Measurements from ENCODE around the gene MLKL.
A peak's percentile ranks its signal among the peaks of the same experiment; 100 is the strongest.

The MLKL gene

DNA sequence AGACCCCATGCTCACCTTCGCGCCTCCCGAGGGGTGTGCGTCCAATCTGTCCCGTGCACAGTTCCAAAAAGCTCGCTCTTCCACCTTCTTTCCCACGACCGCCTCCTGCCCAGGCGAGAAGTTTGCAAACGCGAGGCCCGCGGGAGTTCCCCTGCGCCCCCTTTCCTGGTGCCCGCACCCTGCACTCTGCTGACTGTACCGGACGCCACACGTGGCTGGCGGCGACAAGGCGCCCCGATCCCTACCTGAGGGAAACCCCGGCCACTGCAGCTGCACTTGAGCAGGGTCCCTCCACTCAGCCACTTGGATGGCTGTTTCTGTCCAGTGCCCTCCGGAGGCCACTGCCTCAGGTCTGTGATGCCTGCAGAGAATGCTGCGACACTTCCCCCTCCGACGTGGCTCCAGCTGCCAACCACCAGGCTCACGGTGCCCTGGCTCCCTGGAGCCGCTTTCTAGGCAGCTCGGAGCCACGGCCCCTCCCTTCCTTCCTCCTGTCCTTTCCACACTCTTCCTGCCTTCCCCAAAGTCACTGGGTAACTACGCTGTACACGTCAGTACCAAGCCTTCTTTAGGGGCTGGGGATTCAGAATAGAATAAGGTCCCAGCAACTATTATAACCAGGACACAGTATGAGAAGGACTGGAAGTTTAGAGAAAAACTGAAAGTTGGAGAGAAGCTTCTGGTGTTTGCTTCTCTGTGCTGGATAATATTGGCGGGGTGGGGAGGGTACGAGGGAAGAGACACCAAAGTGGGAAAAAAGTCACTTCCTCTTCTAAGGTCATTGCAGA is at the start of gene MLKL:
Gene MLKL, minus strand, starts transcription at position 425 of the 788 bp plus-strand sequence. CDS start 5,105 bp downstream, outside the sequence.
- Mint-ChIP-seq H3K27me3 (no peaks in the 10 kb centered on the region), H3K27ac (peak within 1 kb of the TSS; percentile 99 to 100), H3K4me3 (peak within 1 kb of the TSS; percentile 97), H3K4me1 (peaks cover 77% of the 10 kb centered on the region), H3K9me3 (no peaks in the 10 kb centered on the region)
- peak; percentile 86 for ATAC-seq
- DNase-seq, result peak; percentile 57 to 71

GRCh38 chr16:74749291-74750055 is 48.8 kb upstream of the MLKL start:
- H3K4me3 Mint-ChIP-seq, result no peak overlapping the region
- ATAC-seq (no peak), DNase-seq (no peak)
- H3K27me3 Mint-ChIP-seq, result no peaks in the 10 kb centered on the region
- no peaks in the 10 kb centered on the region for H3K4me1 Mint-ChIP-seq
- no peaks in the 10 kb centered on the region for H3K9me3 Mint-ChIP-seq
- H3K27ac Mint-ChIP-seq, result no peak overlapping the region

GRCh38 chr16:74748616-74749026 is 48.0 kb upstream of the MLKL start:
- Mint-ChIP-seq H3K4me3 (no peak overlapping the region), H3K27ac (no peak overlapping the region), H3K9me3 (no peaks in the 10 kb centered on the region), H3K27me3 (no peaks in the 10 kb centered on the region), H3K4me1 (no peaks in the 10 kb centered on the region)
- ATAC-seq, result no peak
- no peak for DNase-seq

DNA sequence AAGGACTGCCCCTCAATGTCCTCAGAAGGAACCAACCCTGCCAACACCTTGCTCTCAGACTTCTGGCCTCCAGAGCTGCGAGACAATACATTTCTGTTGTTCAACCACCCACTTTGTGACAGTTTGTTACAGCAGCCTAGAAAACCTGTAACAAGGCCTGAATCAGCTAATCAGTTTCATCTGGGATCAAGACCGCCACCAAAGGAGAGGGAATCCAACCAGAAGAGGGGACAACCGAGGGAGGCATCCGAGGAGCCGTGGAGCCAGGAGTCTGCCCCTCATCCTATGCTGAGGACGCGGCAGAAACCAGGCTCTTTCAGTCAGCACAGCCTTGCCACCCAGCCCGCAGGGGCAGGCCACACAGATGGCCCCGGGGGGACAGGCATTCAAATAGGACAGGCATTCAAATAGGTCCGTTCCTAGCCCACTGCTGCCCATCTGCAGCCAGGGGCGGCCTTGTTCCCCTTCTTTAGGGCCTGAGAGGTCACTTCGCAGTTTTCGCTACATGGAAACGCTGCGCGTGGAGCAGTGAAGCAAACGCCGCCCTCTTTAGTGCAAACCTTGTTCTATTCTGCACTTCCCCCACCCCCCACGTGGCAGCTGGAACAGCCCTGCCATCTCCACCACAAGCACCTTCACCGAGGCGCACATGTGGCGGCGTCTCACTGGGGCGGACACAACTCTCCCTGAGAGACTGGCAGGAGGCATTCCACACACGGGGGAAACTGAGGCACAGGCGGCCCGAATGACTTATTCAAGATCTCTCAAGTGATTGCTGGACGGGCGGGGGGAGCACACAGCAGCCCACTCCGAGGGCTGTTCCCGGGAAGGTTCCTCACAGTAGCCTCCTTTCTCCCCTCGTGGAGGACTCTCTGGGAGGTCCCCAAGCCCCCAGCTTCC is 47.3 kb upstream of the MLKL start:
- no peaks in the 10 kb centered on the region for H3K9me3 Mint-ChIP-seq
- H3K4me3 Mint-ChIP-seq, result no peak overlapping the region
- DNase-seq, result no peak
- H3K4me1 Mint-ChIP-seq, result no peaks in the 10 kb centered on the region
- no peaks in the 10 kb centered on the region for H3K27me3 Mint-ChIP-seq
- ATAC-seq, result no peak
- no peak overlapping the region for H3K27ac Mint-ChIP-seq

DNA sequence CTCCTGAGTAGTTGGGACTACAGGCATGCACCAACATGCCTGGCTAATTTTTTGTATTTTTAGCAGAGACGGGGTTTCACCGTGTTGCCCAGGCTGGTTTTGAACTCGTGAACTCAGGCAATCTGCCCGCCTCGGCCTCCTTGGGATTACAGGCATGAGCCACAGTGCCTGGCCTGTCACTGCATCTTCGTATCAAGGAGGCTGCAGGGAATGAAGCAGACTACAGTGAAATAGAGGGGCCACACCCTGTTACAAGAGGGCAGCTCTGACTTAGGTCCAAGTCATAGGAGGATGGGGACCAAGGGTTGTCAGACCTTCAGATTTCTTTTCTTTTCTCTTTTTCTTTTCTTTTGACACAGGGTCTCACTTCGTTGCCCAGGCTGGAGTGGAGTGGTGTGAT is 45.3 kb upstream of the MLKL start:
- H3K4me3 Mint-ChIP-seq, result no peak overlapping the region
- no peaks in the 10 kb centered on the region for H3K9me3 Mint-ChIP-seq
- H3K27me3 Mint-ChIP-seq, result no peaks in the 10 kb centered on the region
- no peak overlapping the region for H3K27ac Mint-ChIP-seq
- ATAC-seq (no peak), DNase-seq (no peak)
- peaks cover 6% of the 10 kb centered on the region for H3K4me1 Mint-ChIP-seq

- ATAC-seq (no peak), DNase-seq (no peak)
- no peak overlapping the region for H3K27ac Mint-ChIP-seq
- no peaks in the 10 kb centered on the region for H3K27me3 Mint-ChIP-seq
- H3K4me3 Mint-ChIP-seq, result no peak overlapping the region
- H3K4me1 Mint-ChIP-seq, result peaks cover 6% of the 10 kb centered on the region
- no peaks in the 10 kb centered on the region for H3K9me3 Mint-ChIP-seq
Observed at GRCh38 chr16:74745109-74745615, 44.5 kb upstream of the MLKL start.

DNA sequence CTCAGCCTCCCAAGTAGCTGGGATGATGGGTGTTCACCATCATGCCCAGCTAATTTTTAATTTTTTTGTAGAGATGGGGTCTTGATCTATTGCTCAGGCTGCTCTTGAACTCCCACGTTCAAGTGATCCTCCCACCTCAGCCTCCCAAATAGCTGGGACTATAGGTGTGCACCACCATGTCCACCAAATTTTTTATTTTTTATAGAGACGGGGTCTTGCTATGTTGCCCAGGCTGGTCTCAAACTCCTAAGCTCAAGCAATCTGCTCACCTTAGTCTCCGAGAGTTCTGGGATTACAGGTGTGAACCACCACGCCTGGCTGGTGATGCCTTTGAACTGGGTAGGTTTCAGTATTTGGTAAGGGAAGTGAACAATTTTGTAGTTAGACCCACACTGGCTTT is 43.9 kb upstream of the MLKL start:
- ATAC-seq (no peak), DNase-seq (no peak)
- Mint-ChIP-seq H3K27me3 (no peaks in the 10 kb centered on the region), H3K27ac (no peak overlapping the region), H3K9me3 (no peaks in the 10 kb centered on the region), H3K4me1 (peaks cover 6% of the 10 kb centered on the region), H3K4me3 (no peak overlapping the region)

GRCh38 chr16:74743668-74744299 is 43.1 kb upstream of the MLKL start:
- Mint-ChIP-seq H3K27ac (peak overlapping the region in 1 of 2 donors; percentile 12), H3K4me3 (no peak overlapping the region)
- ATAC-seq, result no peak

DNA sequence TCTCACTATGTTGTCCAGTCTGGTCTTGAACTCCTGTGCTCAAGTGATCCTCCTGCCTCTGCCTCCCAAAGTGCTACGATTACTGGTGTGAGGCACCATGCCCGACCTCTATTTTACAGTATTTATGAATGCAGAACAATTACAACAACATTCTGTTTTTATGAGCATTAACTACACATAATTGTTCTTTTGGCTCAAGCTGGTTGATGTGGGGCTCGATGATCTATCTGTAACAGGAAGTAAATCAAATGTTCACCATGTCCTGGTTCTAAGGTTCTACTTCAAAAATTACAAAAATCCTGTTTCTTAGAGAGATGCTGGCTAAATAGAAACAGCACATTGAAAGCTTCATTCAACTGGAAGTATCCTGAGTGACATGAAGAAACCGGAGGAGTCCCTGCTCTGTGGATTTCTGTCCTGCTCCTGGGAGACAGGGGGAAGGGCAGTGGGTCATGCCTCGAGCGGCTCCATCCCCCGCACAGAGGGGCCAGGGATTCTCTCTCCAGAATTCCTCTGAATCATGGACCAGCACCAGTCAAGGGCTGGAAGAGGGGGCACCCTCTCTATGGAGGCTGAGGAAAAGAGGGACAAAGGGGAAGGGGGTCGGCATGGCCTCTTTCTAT is 42.5 kb upstream of the MLKL start:
- no peak overlapping the region for H3K4me3 Mint-ChIP-seq
- DNase-seq (no peak), ATAC-seq (no peak)
- no peaks in the 10 kb centered on the region for H3K9me3 Mint-ChIP-seq
- H3K4me1 Mint-ChIP-seq, result peaks cover 6% of the 10 kb centered on the region
- no peak overlapping the region for H3K27ac Mint-ChIP-seq
- H3K27me3 Mint-ChIP-seq, result no peaks in the 10 kb centered on the region

More at GRCh38 chr16:74743668-74744299, 43.1 kb upstream of the MLKL start:
- no peak for DNase-seq
- H3K4me1 Mint-ChIP-seq, result peaks cover 6% of the 10 kb centered on the region
- no peaks in the 10 kb centered on the region for H3K27me3 Mint-ChIP-seq
- H3K9me3 Mint-ChIP-seq, result no peaks in the 10 kb centered on the region

- Mint-ChIP-seq H3K4me3 (no peak overlapping the region), H3K27ac (no peak overlapping the region), H3K9me3 (no peaks in the 10 kb centered on the region), H3K4me1 (peaks cover 6% of the 10 kb centered on the region), H3K27me3 (peaks cover 7% of the 10 kb centered on the region)
- ATAC-seq, result no peak
- no peak for DNase-seq
Observed at GRCh38 chr16:74742051-74742481, 41.4 kb upstream of the MLKL start.

GRCh38 chr16:74740795-74741304 is 40.2 kb upstream of the MLKL start:
- peaks cover 8% of the 10 kb centered on the region for H3K27me3 Mint-ChIP-seq
- peaks cover 6% of the 10 kb centered on the region for H3K4me1 Mint-ChIP-seq
- no peaks in the 10 kb centered on the region for H3K9me3 Mint-ChIP-seq
- DNase-seq (no peak), ATAC-seq (no peak)
- no peak overlapping the region for H3K4me3 Mint-ChIP-seq
- no peak overlapping the region for H3K27ac Mint-ChIP-seq

DNA sequence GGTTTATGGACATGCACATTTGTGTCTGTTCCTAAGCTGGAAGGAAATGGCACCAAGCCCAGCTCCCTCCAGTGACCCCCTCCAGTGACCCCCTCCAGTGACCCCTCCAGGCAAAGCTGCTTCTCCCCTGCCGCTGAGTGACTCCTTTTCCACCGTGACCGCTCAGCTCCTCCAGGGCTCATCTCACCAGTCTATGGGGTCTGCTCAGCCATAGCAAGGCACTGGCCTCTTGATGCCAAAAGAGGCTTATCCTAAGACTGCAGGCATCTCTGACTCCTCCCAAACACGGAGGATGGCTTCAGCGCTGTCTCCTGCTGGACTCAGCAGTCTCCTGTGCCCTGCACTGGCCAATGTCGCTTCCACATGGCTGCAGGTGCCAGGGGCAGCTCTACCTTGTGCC is 38.6 kb upstream of the MLKL start:
- Mint-ChIP-seq H3K4me1 (peaks cover 6% of the 10 kb centered on the region), H3K27me3 (peaks cover 8% of the 10 kb centered on the region), H3K9me3 (no peaks in the 10 kb centered on the region), H3K27ac (peak overlapping the region in 1 of 2 donors; percentile 61), H3K4me3 (no peak overlapping the region)
- no peak for DNase-seq
- ATAC-seq, result no peak

DNA sequence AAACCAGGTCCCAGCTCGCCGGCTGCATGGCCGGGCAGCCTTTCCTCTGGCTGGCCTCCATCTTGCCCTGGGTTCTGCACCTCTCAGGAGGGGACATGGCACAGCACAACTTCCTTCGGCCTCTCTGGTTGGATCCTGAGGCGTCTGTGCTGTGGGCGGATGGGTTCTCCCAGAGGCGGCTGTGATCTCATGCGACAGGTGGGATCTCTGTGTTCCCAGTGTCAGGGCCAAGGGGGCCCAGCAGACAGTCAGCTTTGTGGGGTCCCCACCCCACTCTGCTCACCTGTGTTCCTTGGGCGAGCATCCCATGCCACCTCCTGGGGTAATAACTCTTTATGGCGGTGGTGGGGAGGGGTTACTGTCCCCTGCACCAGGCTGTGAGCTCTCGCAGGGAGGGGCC is 38.2 kb upstream of the MLKL start:
- ATAC-seq (no peak), DNase-seq (no peak)
- H3K27ac Mint-ChIP-seq, result no peak overlapping the region
- H3K4me3 Mint-ChIP-seq, result no peak overlapping the region
- H3K9me3 Mint-ChIP-seq, result no peaks in the 10 kb centered on the region
- peaks cover 8% of the 10 kb centered on the region for H3K27me3 Mint-ChIP-seq
- H3K4me1 Mint-ChIP-seq, result peaks cover 6% of the 10 kb centered on the region

- ATAC-seq, result peak; percentile 26
- peaks cover 8% of the 10 kb centered on the region for H3K27me3 Mint-ChIP-seq
Observed at GRCh38 chr16:74738113-74738541, 37.5 kb upstream of the MLKL start.

More at GRCh38 chr16:74738113-74738541, 37.5 kb upstream of the MLKL start:
- Mint-ChIP-seq H3K4me3 (no peak overlapping the region), H3K4me1 (peaks cover 6% of the 10 kb centered on the region), H3K9me3 (no peaks in the 10 kb centered on the region), H3K27ac (no peak overlapping the region)
- no peak for DNase-seq
